Muscle layer of duodenum (tissue), 2 donors: ENCODE results near the gene CD2.

Source experiments
- H3K27ac ChIP-seq: one replicate; pipeline ENCODE4 v1.7.0; 2013; ENCODE audit warnings: mild to moderate bottlenecking, low read length
- H3K27me3 ChIP-seq: one replicate; pipeline ENCODE4 v1.7.0; 2013; ENCODE audit warnings: low read depth, mild to moderate bottlenecking, control low read depth, low read length
- H3K36me3 ChIP-seq, 2 donors: one replicate each; pipeline ENCODE4 v1.7.0; 2013; ENCODE audit warnings: low read length in 2 of 2, control low read depth in 1 of 2, mild to moderate bottlenecking in 1 of 2; ENCODE audit not compliant: insufficient read depth in 2 of 2, control insufficient read depth in 1 of 2
- H3K4me1 ChIP-seq, 2 donors: one replicate each; pipeline ENCODE4 v1.7.0; 2013; ENCODE audit warnings: low read length in 2 of 2, mild to moderate bottlenecking in 2 of 2, control low read depth in 1 of 2, moderate library complexity in 1 of 2; ENCODE audit not compliant: insufficient read depth in 2 of 2, control insufficient read depth in 1 of 2
- H3K4me3 ChIP-seq, 2 donors: one replicate each; pipeline ENCODE4 v1.7.0; 2013; ENCODE audit warnings: low read length in 2 of 2, low read depth in 1 of 2, mild to moderate bottlenecking in 1 of 2
- H3K9me3 ChIP-seq, 2 donors: one replicate each; pipeline ENCODE4 v1.7.0; 2013; ENCODE audit warnings: low read length in 2 of 2, control low read depth in 1 of 2, mild to moderate bottlenecking in 1 of 2; ENCODE audit not compliant: control insufficient read depth in 1 of 2
- donor health status: healthy.

Gene CD2

GRCh38 chr1:116814926-116815723, 60.9 kb downstream of the CD2 start:
- no peak overlapping the region for H3K4me3 ChIP-seq
- H3K9me3 ChIP-seq = peaks cover 0 to 10% of the 10 kb centered on the region in 2 donors
- H3K27me3 ChIP-seq = no peaks in the 10 kb centered on the region
- H3K27ac ChIP-seq = no peak overlapping the region
- H3K4me1 ChIP-seq = no peaks in the 10 kb centered on the region
- no peaks in the 10 kb centered on the region for H3K36me3 ChIP-seq

GRCh38 chr1:116817582-116818064, 63.4 kb downstream of the CD2 start:
- no peak overlapping the region for H3K4me3 ChIP-seq

More at GRCh38 chr1:116817582-116818064, 63.4 kb downstream of the CD2 start:
- no peaks in the 10 kb centered on the region for H3K27me3 ChIP-seq
- no peaks in the 10 kb centered on the region for H3K36me3 ChIP-seq
- H3K4me1 ChIP-seq = no peaks in the 10 kb centered on the region
- H3K27ac ChIP-seq = no peak overlapping the region
- peaks cover 0 to 4% of the 10 kb centered on the region in 2 donors for H3K9me3 ChIP-seq
